ENCODE measurements around the gene TNFRSF25. TPM values are rescaled to one million over a fixed set of nuclear protein-coding genes. Genes with fewer than 3 reads are reported as not detected.

The TNFRSF25 gene
- total and polyA plus RNA-seq, 2 of the 8 experiments (the other 6 are each of a cell fraction or from before 2014, with no cell fraction given), result 10.7 to 19.5 TPM

- TF ChIP-seq CHD7 (IDR thresholded peaks at IDR 0.05; ENCODE audit: insufficient replicate concordance, low read length) (no peak), RAD21 (IDR thresholded peaks at IDR 0.05 in 1 of 2, conservative IDR thresholded peaks at IDR 0.05 in 1 of 2; ENCODE audit: low read depth in 2 of 2, low read length in 2 of 2) (no peak), EP300 (IDR thresholded peaks at IDR 0.05; ENCODE audit: borderline replicate concordance in 1 of 2, low read depth in 2 of 2, low read length in 2 of 2) (no peak), SAP30 (IDR thresholded peaks at IDR 0.05; ENCODE audit: insufficient read depth, insufficient replicate concordance, low read length) (no peak), TCF12 (IDR thresholded peaks at IDR 0.05; ENCODE audit: low read depth, low read length) (no peak), KDM4A (IDR thresholded peaks at IDR 0.05; ENCODE audit: low read depth, low read length, severe bottlenecking) (no peak), RNF2 (IDR thresholded peaks at IDR 0.05; ENCODE audit: borderline replicate concordance, low read depth, low read length, missing control alignments, poor library complexity, severe bottlenecking) (no peak), BRCA1 (IDR thresholded peaks at IDR 0.05; ENCODE audit: low read depth, low read length) (no peak), ASH2L (IDR thresholded peaks at IDR 0.05; ENCODE audit: low read length) (no peak)
These were observed 1.1 kb downstream of the TNFRSF25 start (continued) for GRCh38 chr1:6464915-6465314.

All from H1 (cell line).